ENCODE results near the gene KLK11.

The KLK11 gene, protein sequence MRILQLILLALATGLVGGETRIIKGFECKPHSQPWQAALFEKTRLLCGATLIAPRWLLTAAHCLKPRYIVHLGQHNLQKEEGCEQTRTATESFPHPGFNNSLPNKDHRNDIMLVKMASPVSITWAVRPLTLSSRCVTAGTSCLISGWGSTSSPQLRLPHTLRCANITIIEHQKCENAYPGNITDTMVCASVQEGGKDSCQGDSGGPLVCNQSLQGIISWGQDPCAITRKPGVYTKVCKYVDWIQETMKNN

DNA sequence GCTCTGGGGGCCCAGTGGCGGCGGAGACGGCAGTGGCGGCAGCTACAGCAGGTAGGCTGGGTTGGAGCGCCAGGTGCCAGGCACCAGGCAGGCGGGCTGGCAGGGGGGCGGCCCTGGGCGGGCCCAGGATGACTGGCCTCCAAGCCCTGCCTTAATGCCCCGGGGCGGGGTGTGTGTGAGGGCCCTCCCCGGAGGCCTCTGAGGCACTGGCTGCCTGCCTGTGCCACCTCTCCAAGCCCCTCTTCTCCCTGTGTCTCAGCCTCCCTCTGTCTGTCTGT, at the start of gene KLK11:
Gene KLK11 (minus strand): TSS at position 63 of the 278 bp plus-strand sequence. CDS start 985 bp downstream, outside the sequence.
- no peak for DNase-seq

DNA sequence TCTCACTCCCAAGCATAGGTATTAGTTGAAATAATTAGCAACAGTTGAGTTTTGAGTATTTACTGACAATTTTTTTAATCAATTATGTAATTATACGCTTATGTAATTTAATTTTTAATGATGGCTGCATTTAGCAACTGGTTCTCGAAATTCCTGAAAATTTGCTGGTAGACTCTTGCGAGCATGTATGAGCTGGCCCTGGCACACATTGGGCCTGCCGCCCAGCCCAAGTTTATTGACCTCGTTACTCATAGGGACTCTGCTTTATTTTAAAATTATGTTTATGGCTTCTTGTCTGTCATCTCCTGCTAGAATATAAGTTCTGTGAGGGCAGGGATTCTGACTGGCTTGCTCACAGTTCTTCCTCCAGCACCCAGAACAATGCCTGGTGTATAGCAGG, 49.6 kb upstream of the KLK11 start:
- no peak for DNase-seq

DNA sequence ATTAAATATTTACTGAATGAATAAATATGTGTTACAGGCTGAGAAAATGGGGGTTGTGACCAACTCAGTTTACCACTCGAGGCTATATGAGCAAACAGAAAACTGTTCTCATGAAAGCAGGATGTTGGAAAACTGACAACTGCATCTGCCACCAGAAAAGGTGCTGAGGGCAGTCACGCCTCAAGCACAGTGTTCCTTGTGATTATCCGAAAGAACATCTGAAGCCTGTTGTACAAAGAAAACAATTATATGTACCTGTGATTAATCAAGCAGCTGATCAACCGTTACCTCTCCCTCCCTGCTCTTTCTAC, 44.6 kb upstream of the KLK11 start:
- no peak for DNase-seq

DNA sequence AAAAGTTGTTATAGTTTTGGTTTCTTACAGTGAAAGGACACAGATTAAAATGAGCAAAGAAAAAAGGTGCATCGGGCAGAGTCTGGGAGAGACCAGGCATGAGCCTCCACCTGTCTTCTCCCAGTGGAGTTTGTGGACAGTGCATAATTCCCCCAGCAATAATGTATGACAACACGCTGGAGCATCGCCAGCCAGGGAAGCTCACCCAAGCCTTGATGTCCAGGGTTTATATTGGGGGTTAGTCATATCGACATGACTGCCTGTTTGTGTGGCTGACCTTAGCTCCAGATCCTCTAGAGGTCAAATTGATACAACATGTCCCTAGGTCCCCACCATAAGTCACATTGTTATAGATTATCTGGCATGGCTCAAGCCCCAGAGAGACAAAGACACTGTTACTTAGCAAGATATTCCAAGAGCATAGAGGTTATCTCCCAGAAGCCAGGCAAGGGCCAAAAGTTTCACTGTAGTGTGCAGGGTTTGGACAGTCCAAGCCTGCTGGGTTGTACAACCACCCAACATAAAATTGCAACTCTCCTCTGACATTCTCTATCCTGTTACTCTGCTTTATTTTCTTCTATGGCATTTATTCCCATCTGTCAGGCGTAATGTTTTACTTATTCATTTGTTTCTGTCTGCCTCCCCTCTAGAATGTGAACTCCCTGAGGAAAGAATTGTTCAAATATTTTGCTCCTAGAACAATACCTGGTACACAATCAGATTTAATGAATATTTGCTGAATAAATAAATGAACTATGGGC, 44.1 kb upstream of the KLK11 start:
- DNase-seq: no peak

DNA sequence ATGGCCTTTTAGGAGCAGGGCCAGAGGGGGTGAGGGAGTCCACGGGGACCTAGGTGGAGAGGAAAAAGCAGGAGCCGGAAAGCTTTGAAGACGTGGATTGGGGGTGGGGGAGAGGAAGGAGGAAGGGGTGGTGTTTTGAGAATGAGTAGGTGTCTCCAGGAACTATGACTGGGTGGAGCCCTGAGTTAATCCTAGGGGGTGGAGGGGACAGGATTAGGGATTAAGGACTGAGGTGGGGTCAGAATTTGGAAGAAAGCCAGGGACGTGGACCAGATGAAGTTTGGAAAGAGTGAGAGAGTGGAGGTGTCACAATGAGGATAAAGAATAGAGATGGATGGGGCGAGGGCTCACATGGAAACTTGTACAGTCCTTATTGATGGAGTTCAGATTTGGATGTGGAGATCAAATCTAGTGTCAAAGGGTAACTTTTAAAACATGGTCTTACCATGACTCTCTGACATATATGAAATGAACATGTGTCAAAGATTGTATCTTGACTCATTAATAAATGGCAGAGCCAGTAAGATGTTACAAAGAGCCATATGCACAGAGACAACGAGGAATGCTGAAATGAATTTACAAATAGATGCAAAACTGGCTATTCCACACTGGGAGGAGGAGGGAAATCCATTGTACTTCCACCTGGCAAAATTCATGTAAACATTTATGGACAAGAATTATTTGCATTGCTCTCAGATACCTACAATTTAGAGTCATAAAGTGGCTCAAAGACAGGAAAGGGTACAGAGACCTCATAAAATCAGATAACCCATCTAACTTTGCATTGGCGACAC, 40.2 kb upstream of the KLK11 start:
- no peak for DNase-seq

DNA sequence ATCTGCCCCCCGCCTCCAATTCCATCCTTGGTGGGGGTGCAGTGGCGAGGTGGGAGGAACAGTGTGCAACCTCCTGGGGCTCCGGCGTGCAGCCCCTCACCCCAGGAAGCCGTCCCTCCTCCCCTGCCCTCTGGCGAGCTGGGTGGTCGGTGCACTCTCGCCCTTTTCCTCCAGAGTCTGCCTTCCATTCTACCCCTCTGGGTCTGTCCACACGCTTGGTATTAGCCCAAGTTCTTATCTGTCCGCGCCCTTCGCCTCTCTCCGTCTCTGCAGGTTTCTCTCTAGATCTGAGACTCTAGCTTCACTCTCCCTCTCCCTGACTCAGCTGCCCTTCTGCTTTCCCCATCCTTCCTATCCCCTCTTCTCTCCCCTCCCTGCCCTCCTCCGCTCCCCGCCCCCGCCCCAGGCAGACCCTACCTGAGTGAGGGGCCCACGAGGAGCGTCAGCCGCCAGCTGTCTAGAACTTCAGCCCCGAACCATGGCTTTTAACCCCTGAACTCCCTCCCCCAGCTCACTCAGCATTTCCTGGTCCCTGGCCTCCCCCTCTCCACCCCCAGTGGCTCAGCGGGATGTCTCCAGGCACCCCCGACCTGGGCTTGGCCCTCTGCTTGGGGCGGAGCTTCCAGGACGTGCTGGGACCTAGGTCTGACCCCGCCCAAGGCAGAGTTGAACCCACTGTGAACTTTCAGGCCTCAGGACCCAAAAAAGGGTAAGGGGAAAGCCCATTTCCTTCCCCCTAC, 39.0 kb upstream of the KLK11 start:
- no peak for DNase-seq

DNA sequence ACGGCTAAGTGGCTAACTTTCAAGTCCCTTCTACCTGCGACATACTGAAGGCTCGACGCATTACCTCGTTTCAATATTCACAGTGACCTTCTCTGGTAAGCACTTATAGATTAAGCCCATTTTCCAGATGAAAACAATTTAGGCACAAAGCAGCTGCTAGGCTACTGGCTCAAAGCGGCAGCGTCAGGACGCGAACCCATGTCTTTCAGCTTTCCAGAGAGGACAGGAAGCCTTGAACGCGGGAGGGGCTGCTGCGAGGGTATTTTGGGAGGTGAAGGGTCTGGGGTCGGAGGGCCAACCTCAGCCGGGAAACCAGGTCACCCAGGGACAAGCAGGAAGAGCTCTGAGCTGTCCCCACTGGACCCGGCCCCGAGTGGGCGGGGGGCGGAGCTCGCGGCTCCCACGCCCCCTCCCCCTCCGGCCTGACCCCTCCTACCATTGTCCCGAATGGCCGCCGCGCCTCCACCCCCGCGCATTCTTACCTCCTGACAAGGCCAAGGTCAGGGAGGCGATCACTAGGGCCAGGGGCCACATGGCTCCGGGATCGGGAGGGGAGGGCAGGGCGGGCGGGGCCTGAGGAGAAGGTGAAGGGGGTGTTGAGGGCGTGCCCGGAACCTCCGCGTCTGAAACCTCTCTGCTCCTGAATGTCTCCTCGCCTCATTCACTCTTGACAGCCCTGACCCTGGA, 38.3 kb upstream of the KLK11 start, which contains the start of gene KLK13:
Gene KLK13 (minus strand): TSS at position 559 of the 687 bp plus-strand sequence. CDS start 25 bp downstream, at position 534.
- DNase-seq: no peak

DNA sequence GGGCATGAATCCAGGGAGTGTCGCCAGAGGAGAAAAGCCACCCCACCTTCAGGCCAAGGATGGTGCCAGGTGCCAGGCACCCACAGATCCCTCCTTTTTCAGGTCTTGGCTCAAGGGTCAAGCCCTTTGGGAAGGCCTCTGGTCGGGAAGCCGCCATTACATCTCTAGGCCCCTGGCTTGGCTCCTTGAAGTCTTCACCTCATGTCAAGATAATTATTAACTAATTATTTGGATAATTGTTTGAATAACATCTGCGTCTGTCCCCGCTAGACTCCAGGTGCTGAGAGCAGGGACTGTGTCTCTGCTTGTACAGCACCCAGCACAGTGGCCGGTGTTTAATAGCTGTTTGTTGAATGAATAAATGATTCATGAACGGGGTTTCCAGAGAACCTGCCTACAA, 37.2 kb upstream of the KLK11 start:
- DNase-seq: no peak

DNA sequence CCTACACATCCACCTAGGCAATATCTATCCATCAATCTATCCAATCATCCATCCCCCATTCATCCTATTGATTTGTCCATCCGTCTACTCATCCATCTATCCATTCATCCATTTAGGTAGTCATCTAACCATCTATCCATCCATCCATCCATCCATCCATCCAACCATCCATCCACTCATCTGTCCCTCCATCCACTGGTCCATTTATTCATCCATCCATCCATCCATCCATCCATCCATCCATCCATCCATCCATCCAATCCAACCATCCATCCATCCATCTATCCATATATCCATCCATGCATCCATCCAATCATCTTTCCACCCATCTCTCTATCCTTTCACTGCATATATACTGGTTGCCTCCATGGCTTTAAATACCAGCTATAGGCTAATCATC, 34.6 kb upstream of the KLK11 start:
- no peak for DNase-seq

DNA sequence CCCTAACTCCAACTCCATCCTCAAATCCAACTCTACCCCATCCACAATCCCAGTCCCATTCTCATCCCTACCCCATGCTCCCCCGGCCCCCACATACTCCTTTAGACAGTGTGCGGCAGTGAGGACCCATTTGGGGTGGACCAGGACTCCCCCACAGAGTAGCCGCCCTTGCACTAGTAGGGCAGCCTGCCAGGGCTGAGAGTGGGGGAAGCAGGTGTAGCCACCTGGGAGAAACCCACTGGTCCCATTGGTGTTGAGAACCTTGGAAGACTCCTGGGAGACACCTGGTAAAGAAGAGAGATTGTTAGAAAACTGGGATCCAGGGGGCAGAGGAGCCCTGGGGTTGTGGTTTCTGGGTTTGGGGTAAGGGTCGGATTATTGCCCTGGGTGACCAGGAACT, 33.9 kb upstream of the KLK11 start:
- DNase-seq: no peak

DNA sequence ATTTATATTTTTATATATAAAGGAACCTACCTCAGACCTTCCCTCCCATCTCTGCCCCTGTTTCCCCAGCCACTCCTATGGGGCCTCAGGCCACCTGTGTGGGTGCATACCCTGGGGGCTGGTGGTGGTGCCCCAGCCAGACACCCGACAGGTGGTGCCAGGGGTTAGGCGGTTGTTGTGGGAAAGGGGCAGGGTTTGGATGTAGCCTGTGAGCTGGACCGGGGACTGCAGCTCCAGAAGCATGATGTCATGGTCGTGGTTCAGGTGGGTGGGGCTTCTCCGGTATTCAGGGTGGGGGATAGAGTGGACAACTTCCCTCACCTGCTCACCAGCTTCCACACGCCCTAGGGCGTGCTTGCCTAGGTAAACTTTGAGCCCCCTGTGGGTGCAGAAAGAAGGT, 33.3 kb upstream of the KLK11 start:
- no peak for DNase-seq

DNA sequence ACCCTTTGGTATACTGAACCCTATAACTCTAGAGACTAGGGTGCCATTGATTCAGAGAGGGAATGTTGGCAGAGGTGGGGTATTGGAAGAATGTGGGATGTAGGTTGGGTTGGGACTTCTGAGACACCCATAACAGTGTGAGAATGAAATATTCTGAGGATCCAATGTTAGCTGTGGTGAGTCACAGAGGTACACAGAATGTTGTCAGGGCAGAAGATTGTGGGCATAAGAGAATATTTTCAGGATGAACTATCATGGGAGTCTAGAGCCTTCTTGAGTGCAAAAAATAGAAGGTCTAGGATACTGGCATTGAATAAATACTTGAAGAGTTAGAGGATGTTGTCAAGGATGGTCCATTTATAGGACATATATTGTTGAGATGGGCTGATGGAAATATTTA, 29.4 kb upstream of the KLK11 start:
- DNase-seq: no peak

DNA sequence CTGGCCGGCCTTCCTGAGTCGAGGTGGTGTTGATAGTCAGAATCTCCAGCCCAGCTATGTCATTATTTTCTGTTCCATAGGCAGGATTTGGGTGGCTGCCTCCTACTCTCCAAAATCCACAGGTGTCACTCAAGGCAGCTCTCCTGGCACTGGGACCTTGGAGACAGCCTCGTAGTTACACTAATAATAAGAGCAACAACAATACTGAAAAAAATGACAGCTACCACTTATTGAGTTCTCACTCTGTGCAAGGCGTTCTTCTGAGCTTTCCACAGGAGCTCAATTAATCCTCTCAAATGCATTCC, 20.6 kb upstream of the KLK11 start:
- DNase-seq: no peak

DNA sequence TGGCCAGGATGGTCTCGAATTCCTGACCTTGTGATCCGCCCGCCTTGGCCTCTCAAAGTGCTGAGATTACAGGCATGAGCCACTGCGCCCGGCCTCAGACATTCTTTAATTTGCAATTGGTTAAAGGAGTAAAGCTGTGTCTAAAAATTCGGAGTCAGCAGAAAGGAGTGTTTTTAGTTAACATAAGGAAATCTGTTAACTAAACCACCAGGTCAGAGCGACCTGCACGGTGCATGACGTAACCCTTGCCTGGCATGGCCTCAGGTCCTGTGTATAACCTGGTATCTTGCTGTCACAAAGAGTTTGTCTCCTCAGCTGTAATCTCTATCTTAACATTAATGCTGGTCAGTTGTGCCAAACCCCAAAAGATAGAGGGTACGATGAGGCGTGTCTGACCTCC, 17.9 kb upstream of the KLK11 start:
- no peak for DNase-seq

DNA sequence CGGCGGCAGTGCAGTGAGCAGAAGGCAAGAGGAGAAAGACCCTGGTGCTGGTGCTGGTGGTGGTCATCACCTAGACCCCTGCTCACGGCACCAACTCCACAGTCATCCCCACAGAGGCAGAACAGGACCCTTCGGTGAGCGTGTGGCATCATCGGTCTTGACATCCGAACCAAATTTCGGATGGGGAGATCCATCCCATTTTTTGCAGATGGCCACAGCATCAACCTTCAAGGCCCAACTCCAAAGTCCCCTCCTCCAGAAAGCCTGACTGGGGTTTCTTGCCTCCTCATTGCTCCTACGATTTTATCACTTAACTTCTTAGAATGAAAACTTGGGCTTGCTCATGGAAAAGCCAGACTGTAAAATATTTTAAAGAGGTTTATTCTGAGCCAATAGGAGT, 17.1 kb upstream of the KLK11 start:
- DNase-seq: no peak

DNA sequence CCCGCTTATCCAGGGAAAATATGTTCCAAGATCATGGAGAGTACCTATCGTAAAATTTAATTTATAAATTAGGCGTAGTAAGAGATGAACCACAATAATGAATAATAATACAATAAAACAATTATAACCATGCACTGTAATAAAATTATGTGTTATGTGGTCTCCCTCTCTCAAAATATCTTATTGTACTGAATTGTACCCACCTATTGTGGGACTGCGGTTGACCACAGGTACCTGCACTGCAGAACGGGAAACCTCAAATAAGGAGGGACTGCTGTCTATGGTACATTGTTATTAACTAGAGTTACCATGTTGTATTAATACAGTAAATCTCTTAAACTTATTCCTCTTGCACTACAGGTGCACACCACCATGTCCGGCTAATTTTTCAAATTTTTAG, 13.7 kb upstream of the KLK11 start:
- no peak for DNase-seq

DNA sequence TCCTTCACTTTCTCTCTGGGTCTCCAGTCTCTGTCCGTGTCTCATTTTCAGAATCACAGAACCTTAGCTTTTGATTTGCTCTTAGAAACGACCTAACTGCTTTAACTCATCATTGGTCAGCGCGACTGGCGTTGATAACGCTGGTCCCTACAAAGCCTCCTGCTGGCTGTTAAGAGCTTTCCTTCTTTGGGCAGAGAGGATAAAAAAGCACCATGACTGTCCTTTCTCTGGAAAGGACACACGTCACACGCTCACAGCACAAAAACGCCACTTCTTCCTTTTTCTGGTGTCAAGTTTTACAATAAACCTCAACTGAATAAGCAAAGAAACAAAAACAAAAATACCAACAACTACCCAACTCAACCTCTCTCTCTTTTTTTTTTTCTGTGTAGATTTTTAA, 10.1 kb upstream of the KLK11 start:
- no peak for DNase-seq

DNA sequence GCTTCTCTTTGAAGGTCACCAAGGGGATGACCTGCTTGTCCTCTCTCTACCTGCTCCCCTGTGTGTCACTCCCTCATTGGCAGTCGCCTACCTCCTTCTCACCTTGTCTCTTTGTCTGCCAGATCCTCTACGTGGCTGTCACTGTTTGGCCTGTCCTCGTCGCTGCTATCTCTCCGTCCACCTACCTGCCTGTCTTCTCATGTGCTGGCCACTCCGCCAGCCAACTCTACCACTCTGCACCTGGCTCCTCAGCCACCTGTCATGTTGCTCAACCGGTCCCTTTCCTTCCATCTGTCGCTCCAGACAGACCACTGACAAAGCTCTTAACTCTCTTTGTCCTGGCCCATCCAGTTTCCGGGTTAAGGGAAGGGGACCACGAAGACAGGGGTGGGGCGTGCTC, 8.3 kb upstream of the KLK11 start, which contains the start of gene KLK12:
Gene KLK12 (minus strand): TSS at position 299 of the 400 bp plus-strand sequence. CDS start 381 bp downstream, outside the sequence.
- no peak for DNase-seq

DNA sequence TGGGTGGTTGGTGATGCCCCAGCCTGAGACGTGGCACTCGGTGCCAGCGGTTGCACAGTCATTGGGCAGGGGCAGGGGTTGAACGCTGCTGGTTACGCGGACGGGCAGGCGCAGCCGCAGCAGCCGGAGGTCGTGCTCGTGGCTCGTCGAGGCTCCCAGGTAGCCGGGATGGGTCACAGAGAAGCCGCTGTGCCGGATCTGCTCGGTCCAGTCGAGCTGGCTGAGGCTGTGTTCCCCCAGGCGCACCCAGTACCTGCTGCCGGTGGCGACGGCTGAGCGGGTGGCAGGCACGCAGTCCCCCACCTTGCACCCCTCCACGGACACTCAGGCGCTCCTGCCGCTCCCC, 5.4 kb upstream of the KLK11 start:
- DNase-seq: no peak

DNA sequence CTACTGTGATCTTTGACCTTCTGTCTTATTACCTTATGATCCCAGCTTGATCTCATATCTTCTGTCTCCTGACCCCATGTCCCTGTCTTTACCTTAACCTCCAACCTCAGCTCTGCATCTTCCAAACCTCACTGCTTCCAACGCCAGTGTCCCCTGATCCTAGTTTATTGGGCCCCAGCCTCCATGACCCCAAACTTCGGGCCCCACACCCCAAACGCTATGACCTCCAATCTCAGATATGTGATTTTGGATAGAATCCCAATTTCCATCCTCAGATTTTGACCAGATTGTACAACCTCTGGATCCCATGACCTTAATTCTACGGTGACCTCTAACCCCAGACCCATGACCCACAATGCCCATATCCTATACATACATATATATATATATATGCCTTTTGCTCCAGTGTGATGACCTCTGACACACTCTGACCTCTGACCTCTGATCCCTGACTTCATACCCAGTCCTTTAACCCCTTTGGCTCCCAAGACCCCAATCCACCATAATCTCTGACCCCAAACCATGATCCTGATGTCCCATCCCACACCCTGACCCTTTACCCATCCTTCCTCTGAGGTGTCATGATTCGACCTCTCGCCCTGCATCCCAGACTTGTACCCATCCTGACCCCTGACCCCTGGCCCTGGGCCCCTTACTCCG, 4.9 kb upstream of the KLK11 start:
- no peak for DNase-seq

DNA sequence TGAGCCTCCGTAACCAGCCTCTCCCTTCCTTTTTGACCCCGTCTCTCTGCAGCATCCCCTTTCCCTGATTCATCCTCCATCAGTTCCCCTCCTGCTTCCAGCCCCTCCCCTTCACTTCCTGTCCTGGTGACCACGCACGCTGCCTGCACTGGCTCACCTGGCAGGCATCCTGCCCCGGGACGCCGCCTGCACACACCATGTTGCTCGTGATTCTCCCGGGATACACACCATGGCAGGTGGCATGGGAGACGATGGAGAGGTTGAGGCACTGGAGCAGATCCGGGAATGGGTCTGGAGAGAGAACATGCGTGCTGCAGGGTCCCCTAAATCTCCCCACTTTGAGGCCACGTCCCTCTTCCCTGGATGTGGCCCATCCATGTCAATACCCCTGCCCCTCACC, 4.2 kb upstream of the KLK11 start:
- no peak for DNase-seq

DNA sequence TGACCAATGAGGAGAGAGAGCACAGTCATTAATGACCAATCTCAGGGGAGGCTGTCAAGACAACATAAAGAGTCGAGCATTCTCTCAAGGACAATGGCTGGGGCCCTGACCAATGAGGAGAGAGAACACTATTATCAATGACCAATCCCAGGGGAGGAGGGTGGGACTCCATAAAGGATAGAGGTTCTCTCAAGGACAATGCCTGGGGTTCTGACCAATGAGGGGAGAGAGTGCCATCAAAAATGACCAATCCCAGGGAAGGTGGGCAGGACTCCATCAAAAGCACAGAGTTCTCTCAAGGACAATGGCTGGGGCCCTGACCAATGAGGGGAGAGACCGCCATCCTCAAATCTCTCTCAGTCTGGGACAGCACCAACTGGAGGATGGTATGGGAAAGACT, 3.3 kb upstream of the KLK11 start:
- DNase-seq: no peak

DNA sequence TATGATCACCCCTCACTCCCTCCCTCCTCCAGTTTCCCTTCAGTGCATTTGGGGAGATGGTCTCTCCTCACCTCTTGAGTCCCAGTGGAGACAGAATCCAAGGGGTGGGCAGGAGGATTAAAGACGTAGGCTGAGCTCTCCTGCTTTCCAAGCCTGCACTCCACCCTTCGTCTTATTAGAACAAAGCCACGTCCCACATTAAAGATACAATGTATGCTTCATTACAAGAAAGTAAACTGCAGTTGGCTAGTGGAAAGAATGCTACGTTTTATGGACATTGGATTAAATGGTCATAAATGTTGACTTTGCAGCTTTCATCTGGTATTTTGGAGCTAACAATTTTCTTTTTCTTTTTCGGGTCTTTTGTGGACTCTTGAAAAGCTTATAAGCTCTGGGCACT, 1.5 kb upstream of the KLK11 start:
- no peak for DNase-seq
